Left hindlimb (tissue), 1 donor: ENCODE results near the gene DDX54.
A peak's percentile ranks its signal among the peaks of the same experiment; 100 is the strongest.

ENCODE experiments used
- DNase-seq: peaks from one replicate; pipeline ENCODE4 v3.0.0-alpha.2; 2018

Gene DDX54

DNA sequence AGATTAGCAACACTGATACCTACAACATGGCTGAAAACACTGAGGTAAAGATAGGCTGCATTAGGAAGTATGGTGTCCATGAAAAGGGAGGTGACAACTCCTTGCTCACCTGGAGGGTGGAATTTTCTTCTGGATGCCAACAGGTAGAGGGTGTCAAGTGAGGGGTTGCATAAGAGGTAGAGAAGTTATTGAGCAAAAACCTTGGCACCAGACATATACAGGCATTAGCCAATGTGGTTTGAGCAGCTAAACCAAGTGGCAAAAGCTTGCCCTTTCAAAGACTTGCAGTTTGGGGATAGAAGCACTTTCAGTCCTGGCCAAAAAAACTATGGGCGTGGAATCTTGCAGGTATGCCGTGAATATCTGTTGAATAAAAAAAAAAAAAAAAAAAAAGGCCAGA is 4.1 kb upstream of the DDX54 start:
- no peak for DNase-seq

DNA sequence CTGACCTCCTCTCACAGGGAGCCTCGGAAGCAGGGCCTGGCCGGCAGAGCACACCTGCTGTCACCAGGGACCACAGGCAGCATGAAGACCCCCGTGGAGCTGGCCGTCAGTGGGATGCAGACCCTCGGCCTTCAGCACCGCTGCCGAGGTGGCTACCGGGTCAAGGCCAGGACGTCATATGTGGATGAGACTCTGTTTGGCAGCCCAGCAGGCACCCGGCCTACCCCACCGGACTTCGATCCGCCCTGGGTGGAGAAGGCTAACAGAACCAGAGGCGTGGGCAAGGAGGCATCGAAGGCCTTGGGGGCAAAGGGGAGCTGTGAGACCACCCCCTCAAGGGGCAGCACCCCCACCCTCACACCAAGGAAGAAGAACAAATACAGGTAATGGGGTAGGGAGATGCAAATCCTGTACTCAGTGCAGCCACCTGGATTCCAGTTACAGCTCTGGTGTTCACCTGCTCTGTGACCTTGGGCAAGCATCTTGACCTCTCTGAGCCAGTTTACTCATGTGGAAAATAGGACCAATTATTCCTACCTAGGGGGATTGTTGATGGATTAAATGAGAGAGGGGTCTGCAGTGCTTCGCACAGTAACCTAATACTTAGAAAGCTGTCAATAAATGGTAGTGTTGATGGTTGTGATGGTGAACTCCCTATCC is 1.5 kb upstream of the DDX54 start:
- DNase-seq: no peak

- no peak for DNase-seq
These were observed 721 bp upstream of the DDX54 start for GRCh38 chr12:113186033-113186365.

DNA sequence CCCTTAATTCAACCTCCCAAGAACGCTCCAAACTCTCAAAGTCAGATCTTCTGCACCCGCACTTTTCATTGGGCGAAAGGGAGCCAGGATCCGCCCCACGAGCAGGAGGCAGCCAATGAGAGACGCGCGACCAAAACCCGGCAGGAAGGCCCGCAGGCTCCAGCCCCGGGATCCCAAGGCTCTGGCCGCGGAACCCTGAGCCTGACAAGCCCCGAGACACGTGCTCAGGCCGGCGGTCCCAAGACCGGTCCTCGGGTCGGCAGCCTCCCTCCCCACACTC is 438 bp downstream of the DDX54 start:
- DNase-seq: peak; percentile 92

- DNase-seq: no peak
These were observed 979 bp downstream of the DDX54 start for GRCh38 chr12:113184098-113184899.

DNA sequence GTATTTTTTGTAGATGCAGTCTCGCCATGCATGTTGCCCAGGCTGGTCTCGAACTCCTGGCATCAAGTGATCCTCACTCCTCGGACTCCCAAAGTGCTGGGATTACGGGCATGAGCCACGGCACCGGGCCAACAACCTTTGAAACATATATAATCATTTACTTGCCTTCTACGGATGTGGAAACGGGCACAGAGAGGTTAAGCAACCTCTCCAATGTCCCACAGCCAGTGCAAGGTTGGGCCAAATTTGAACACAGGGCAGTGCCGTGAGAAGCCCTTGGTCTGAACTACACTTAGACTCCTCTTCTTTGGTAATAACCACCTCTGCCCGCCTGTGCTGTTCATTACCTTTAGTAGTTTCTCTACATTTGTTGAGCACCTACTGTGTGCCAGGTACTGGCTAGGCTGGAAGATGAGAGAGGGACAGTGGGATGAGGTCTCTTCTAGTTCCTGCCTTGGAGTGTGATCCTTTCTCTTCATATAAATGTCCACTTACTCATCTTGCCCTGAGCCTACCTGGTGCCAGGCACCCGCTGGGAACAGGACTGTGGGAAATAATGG is 2.2 kb downstream of the DDX54 start:
- no peak for DNase-seq

GRCh38 chr12:113181975-113182374 is 3.3 kb downstream of the DDX54 start:
- DNase-seq: no peak

- no peak for DNase-seq
These were observed 4.9 kb downstream of the DDX54 start for GRCh38 chr12:113180333-113180732.

DNA sequence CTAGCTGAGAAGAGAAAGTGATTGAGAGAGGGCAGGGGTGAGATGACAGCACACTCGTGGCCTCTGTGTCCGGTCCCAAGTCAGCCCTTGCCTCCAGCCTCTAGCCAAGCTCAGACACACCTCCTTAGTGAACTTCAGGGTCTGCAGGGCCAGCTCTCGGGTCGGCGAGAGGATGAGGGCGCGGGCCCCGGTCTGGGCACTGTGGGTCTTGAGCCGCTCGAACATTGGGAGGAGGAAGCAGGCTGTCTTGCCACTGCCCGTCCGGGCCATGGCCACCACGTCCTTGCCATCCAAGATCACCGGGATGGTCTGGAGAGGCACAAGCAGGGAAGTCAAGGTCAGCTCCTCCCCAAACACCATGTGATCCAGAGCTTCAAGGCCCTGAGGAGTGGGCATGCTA is 6.3 kb downstream of the DDX54 start:
- DNase-seq: no peak

GRCh38 chr12:113174461-113175384 is 10.6 kb downstream of the DDX54 start:
- DNase-seq: peak; percentile 57

DNA sequence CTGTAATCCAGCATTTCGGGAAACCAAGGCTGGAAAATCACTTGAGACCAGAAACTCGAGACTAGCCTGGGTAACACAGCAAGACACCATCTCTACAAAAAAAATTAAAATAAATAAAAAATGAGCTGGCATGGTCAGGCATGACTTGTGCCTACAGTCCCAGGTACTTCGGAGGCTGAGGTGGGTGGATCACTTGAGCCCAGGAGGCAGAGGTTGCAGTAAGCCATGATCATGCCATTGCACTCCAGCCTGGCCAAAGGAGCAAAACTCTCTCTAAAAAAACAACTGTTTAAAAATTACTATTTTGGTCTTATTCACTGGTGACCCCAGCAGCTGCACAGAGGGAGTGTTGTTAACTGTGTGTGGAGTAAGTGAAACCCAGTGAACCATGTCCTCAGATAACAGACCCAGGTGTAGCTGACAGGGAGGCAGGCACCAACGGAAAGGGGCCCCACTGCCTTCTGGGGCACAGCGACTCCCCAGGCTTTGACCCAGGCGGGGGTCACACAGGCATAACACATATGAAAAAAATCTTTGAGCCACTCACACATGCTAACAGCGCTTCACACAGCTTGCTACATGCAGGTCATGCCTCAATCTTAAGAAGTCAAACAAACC is 12.1 kb downstream of the DDX54 start:
- DNase-seq: no peak

DNA sequence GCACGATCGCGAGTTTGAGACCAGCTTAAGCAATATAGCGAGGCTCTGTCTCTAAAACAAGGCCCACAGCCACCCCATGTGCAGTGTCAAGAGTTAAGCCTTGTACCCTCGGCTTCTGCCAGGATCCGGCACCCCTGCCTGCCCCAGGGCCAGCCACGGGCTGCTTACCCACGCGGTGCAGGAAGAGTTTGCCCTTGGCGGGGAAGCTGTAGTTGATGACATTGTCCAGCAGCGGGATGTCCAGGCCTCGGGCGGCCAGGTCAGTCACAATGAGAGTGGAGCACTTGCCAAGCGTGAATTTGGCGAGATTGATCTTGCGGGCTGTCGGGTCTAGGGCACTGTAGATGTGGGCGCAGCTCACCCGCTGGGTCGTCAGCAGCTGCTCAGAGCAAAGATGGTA is 13.1 kb downstream of the DDX54 start:
- DNase-seq: no peak

GRCh38 chr12:113171543-113171942 is 13.7 kb downstream of the DDX54 start:
- DNase-seq: no peak

- DNase-seq: no peak
These were observed 14.4 kb downstream of the DDX54 start for GRCh38 chr12:113170926-113171325.

DNA sequence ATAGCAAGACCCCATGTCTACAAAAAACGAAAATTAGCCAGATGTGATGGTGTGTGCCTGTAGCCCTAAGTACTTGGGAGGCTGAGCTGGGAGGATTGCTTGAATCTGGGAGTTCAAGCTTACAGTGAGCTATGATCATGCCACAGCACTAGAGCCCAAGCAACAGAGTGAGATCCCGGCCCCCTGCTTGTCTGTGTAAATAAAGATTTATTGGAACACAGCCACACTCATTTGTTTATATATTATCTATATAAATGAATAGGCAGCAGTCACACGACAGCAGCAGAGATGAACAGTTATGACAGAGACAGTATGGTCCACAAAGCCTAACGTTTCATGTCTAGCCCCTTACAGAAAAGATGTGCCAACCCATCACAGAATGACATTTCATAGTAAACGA is 14.8 kb downstream of the DDX54 start:
- no peak for DNase-seq

GRCh38 chr12:113169697-113170096 is 15.6 kb downstream of the DDX54 start:
- DNase-seq: no peak

- DNase-seq: no peak
These were observed 17.4 kb downstream of the DDX54 start for GRCh38 chr12:113167868-113168267.

GRCh38 chr12:113165521-113166450 is 19.5 kb downstream of the DDX54 start:
- DNase-seq: no peak

DNA sequence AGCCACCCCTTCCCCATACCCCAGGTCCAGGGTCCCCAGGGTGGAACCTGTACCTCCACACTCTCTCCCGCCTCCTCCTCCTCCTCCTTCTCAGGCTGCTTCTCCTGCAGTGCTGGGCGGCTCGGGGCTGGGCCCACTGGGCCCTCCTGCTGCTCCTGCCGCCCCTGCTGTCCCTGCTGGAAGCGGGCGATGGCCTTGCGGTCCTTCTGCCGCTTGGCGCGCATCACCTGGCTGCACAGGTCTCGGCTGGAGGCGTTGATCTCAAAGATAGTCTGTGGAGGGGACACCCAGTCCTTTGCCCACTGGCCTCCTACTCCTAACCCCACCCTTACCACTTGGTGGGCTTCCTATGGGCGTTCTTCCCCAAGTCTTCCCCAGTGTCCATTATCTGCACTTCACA is 21.3 kb downstream of the DDX54 start:
- no peak for DNase-seq

- DNase-seq: no peak
These were observed 22.3 kb downstream of the DDX54 start for GRCh38 chr12:113163030-113163360.

DNA sequence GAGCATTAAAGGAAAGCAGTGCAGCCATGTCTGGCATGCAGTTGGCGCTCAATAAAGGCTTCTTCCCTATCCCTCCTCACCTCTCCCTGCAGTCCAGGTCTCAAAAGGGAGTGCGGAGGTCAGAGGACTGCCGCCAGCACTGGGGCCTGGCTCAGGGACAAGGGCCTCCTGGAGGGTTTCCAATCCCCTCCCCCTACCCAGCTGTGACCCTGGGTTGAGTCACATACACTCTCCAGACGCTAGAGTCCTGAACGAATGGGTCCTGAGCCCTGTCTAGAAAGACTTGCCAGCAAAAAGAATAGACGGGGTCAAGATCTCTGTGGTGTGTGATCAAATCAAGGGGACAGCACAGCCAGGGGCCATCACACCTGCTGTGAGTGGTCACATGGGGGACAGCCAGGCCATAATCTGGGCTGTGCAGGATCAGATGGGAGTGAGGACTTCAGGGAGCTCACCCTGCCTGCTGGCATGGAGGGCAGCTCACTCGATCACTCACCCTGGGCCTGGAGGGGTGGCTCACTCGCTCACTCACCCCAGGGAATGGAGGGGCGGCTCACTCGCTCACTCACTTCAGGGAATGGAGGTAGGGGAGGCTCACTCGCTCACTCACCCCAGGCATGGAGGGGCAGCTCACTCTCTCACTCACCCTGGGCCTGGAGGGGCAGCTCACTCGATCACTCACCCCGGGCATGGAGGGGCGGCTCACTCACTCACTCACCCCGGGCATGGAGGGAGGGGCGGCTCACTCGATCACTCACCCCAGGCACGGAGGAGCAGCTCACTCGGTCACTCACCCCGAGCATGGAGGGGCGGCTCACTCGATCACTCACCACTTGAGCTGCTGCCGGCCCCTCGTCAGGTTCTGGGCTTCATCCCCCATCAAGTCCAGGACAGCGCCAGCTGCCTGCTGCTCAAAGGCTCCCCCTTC is 22.9 kb downstream of the DDX54 start:
- DNase-seq: no peak
